AML-193 (cell line): Measurements from ENCODE around the gene SCAMP5.

Source experiments
- DNase-seq, 2 experiments: peaks; one replicate each; lab custom pipeline; 2025; lab: John Stamatoyannopoulos, UW

SCAMP5 gene

DNA sequence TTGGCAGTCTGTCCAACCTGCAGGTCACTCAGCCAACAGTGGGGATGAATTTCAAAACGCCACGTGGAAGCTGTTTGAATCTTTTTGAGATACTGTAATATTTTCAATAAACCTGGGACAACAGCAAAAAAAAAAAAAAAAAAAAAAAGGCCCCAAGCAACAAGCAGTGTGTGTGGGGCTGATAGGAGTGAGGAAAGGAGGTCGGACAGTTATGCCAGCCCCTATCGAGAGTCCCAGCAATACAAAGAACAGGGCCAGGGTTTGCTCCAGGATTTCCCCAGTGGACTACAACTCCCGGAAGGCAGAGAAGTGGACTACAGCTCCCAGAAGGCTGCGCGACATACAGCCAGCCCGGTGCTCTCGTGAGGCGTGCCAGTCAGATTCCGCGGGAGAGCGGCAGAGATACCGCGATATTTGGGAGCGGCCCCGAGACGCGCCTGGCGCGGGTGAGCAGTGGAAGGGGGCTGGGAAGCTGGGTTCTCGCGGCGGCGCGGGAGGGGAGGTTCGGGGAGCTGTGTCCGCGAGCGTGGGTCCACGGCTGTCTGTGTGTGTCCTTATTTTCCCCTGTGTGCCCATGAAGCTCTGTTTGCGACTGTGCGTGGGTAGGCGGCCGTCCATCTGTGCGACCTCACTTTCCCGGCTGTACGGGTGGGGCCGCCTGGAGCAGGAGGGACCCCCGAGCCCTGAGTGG lies 28.0 kb downstream of the SCAMP5 start, which contains the start of gene PPCDC:
TSS of gene PPCDC (plus strand) at position 410 of the 691 bp plus-strand sequence. CDS start 4,729 bp downstream, outside the sequence.
- peak; percentile 93 to 95 for DNase-seq

DNA sequence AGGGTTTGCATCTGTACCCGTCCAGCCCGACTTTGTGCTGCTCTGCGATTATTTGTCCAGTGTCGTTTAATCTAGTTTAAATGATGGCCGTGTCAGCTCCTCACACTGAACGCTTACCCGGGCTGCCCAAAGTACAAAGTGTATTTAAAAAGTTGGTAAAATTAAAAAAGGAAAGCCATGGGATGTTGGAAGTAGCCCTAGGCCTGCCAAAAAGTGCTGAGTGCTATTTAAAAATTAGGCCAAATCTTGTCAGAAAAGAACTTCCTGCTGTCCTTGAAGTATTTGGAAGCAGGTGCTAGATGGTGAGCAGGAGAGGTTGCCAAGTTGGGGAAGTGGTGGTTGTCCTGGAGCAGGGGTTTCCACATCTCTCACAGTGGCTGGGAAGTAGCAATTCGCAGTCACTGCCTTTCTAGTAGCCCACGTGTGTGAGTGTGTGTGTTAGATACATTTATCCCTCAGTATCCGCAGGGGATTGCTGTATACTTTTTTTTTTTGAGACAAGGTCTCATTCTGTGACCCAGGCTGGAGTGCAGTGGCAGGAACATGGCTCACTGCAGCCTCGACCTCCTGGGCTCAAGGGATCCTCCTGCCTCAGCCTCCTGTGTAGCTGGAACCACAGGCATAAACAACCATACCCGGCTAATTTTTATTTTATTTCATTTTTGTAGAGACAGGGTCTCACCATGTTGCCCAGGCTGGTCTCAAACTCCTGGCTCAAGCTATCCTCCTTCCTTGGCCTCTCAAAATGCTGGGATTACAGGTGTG lies 28.7 kb downstream of the SCAMP5 start:
- DNase-seq, result peak; percentile 74 to 80

GRCh38 chr15:75025107-75025506 lies 29.7 kb downstream of the SCAMP5 start:
- peak; percentile 25 to 58 for DNase-seq

DNA sequence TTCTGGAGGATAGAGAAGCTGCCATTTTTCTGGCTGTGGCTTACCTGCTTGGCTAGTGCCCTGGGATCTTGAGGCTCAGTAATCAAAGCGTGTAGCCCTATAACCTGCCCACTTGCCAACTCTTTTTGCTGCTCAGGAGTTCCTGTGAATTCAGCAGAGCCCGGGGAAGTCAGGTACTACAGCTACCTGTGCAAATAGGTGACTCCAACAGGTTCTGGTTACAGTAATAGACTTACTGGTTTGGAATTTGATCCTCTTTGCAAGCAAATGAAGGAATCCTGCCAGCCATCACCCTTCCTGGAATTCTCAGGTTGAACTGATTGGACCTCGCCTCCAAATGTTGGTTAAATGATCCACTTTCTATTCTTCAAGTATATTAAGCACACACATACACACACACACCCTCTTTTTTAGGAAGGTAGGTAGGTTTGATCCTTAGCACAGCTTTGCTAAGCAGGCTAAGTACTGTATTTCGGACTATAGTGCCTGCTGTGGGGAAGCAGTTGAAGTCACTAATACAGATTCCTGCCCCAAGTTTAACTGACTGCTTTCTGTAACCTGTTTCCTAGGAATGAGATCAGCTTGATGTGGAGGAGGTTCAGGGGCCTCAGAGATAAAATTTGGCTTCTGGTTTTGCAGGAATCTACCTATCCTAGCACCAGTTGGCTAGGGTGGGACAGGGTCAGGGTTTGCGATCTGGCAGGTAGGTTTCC lies 30.3 kb downstream of the SCAMP5 start:
- no peak for DNase-seq

DNA sequence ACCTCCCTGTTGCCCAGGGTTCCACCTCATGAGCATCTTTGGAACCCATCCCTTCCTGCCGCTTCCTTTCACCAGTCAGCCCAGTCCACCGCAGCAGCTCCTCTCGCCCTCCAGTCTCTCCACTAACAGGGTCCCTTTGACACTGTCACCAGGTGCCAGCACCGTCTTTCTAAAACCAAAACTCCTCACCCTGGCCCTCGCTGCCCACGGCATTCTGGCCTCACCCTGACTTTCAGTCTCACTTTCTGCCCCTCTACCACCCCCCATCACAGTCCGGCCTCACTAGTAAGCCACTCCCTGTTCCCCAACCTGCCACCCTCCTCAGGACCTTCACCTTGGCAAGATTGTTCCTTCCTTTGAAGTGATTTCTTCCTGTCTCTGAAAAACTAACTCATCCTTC lies 32.2 kb downstream of the SCAMP5 start:
- no peak for DNase-seq

GRCh38 chr15:75028991-75029377 lies 33.6 kb downstream of the SCAMP5 start:
- DNase-seq, result no peak

DNA sequence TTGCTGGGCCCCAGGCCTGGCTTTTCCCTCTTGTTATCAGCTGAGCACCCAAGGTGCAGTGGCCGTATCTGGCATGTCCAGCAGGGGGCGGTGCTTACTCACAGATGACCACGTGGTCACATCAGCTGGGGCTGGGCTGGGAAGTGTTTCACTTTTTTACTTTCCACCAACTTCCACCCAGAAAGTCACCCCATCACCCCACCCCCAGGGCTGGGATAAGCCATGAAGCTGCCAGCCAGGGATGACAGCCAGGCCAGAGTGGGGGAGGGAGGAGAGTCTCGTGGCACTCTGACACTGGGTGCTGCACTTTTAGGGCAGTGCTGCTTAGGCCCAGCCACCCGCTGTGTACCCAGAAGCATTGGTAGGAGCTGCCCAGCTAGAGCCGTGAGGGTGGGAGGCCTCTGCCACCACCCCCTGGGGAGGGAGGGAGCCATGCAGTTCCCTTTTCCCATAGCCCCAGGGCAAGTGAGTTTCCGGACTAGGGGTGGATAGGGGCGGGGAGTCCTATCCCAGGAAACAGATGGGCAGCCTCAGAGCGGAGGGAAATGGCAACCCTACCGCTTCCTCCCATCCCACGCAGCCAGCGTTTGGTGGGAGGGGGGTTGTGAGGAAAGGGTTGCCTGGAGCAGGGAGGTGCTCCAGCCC lies 34.1 kb downstream of the SCAMP5 start:
- peak; percentile 91 to 95 for DNase-seq

DNA sequence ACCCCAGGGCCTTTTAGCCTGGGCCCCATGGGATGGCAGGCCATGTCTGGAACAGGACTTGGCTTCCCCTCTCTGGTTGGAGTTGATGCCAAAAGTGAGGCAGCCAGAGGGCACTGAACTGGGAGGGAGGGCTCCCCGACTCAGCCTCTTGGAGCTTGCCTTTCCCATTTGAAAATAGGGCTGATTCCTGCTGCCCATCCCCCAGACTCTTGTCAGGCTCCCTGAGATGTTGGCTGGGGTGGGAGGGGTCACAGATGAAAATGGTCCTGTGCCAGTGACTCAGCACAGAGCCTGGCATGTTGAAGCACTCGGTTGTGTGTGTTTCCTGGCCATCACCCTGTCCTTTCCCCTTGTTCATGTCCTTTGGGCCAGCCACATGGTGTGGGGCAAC lies 34.7 kb downstream of the SCAMP5 start:
- peak in 1 of 2 experiments; percentile 70 for DNase-seq

DNA sequence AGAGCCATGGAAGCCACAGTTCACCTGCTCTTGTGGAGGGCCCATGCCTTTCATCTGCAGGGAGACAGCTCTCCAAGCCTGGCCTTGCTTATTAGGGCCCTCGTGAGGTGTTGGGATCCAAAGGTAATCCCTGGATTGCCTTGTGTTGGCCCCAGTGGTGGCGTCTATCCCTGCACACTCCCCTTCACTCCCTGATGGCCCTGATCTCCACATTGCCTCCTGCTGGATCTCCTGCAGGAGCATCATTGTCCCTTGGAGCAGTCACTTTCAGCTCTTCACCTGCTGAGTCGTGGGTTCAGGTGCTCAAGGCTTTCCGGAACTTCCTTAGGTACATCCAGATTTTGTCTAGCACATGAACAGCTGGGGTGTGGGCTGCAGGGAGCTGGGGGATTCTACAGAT lies 35.1 kb downstream of the SCAMP5 start:
- no peak for DNase-seq

- DNase-seq, result no peak
These were observed 36.5 kb downstream of the SCAMP5 start for GRCh38 chr15:75031848-75032247.

DNA sequence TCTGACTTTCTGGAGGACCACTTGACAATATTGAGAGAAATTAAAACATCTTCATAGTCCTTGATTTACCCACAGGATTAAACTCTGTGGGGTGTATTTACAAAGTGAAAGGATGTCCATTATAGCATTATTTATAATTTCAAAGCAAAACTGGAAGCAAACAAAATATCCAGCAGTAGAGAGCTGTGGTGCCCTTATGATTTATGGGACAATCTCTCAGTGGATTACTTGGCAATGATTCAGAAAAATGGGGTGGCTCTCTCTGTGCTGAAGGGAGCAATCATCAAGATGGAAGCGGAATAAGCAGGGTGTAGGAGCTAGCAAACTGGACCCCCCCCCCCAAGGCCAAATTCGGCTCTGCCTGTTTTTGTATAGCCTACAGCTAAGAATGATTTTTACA lies 37.0 kb downstream of the SCAMP5 start:
- no peak for DNase-seq

- no peak for DNase-seq
These were observed 38.4 kb downstream of the SCAMP5 start for GRCh38 chr15:75033809-75034208.

- DNase-seq, result peak in 1 of 2 experiments; percentile 18
These were observed 39.3 kb downstream of the SCAMP5 start for GRCh38 chr15:75034615-75035014.

DNA sequence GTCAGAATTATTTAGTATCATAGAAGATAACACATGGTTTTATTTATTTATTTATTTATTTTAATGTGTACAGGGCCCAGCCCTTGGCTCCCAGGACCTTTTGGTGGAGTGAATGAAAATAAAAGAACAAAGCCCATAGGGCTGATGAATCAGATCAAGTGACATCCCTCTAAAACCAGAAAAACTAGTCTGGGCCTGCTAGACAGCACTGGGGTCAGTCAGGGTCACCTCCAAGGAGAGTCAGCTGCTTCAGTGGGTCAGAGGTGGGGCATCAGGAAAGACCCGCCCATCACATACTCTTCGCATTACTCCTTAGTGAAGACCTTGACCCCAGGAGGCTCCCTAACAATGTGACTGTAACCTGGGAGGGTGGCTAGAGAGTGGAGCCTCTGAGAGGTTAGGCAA lies 40.9 kb downstream of the SCAMP5 start:
- DNase-seq, result no peak

- DNase-seq, result peak in 1 of 2 experiments; percentile 22
These were observed 42.3 kb downstream of the SCAMP5 start for GRCh38 chr15:75037685-75038084.

DNA sequence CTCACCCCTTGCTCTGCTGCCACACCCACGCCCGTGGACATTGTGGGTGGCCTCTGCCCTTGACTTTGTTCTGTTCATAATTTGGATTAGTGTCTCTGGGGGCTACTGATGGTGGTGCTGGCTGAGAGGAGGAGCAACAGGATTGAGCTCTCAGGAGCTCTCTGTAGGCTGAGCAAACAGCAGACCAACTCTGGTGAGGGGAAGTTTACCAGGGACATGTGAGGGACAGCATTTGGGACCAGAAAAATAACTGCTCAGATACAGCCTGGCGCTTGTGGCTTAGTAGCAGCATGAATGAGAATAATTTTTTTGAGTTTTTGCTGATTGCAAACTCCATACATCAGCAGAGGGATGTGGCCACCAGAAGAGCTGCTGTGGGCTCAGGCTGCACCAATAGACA lies 42.9 kb downstream of the SCAMP5 start:
- peak in 1 of 2 experiments; percentile 13 for DNase-seq

- peak; percentile 99 for DNase-seq
These were observed 47.6 kb downstream of the SCAMP5 start for GRCh38 chr15:75042730-75043508.

DNA sequence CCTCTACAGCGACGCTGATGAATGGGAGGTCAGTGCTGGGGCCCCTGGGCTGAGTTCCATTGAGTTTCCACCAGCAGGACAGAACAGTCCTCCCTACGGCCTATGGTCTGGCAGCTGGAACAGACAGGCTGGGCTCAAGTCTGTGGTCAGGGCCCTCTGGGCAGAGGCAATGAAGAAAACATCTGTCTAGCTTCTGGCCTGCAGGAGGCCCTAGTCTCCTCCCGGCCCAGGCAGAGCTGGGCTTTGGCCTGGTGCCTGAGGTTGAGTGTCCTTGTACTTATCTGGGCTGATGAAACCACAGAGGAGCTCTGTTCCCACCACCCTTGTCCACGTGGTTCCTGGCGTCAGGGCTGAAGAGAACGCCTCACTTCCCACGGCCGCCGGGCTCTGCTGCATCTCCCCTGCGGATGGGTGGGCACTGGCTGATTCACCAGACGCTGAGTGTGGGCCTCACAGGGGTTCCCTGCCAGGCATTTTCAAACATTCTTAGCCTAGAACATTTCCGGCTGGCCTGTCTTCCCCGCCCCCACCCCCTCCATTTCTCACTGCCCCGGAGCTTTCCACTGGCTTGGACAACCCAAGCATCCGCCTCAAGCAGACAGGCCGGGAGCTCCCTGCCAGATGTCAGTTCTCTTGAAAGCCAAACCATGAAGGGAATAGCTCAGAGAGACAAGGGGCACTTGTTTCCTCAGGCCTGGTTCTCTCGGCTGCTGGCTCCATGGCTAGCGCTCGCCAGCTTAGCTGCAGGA lies 48.3 kb downstream of the SCAMP5 start:
- peak; percentile 94 to 95 for DNase-seq

DNA sequence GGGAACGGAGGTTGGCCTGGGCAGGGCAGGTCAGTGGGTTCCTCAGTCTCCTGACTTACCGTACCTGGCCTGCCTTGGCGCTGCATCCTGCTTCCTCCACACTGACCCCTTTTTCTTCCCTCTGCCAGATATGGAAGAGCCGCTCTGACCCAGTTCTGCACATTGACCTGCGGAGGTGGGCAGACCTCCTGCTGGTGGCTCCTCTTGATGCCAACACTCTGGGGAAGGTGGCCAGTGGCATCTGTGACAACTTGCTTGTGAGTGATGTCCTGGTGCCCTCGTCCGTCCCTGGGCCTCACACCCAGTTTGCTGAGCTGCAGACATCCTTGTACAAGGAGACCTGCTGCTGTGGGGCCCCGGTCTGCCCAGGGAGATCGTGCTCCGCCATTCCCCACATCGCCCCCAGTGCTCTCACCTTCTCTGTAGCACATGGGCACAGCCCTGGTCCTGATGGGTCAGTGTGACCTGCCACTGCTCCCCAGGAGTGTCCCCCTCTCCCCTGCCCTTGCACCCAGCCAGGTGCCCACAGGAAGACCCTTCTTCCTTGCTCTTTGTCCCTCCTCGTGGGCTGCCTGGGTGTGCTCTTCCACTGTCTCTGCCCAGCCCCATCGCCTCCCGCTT lies 49.0 kb downstream of the SCAMP5 start:
- DNase-seq, result no peak

- DNase-seq, result no peak
These were observed 50.1 kb downstream of the SCAMP5 start for GRCh38 chr15:75045332-75046015.
